Measurements from ENCODE around the gene IGSF3.
"Not testable (repeated sequence)": the region's sequence is repeated elsewhere in the genome, so short reads cannot be mapped to it uniquely, and the experiment has no call there.

- not testable (repeated sequence) for TF ChIP-seq ZFP3 (CRISPR knock-in tag; IDR thresholded peaks at IDR 0.05); CSRNP3 (CRISPR knock-in tag; IDR thresholded peaks at IDR 0.05); PATZ1 (CRISPR knock-in tag; IDR thresholded peaks at IDR 0.05; ENCODE audit: borderline replicate concordance); GLIS3 (CRISPR knock-in tag; IDR thresholded peaks at IDR 0.05); TCF4 (CRISPR knock-in tag; IDR thresholded peaks at IDR 0.05; ENCODE audit: borderline replicate concordance); PPARA (CRISPR knock-in tag; IDR thresholded peaks at IDR 0.05; ENCODE audit: borderline replicate concordance); ZNF565 (CRISPR knock-in tag; conservative IDR thresholded peaks at IDR 0.05; ENCODE audit: low read depth); ARNTL (CRISPR knock-in tag; IDR thresholded peaks at IDR 0.05; ENCODE audit: borderline replicate concordance, low read depth)
Observed at GRCh38 chr1:116631996-116632925, 35.3 kb downstream of the IGSF3 start.

Measured in SK-N-SH treated with all-trans-retinoic acid at 6 μM for 48 hours (cell line).